HG02610 (cell line): ENCODE data around the gene HACL1.
"Not testable (repeated sequence)": the region's sequence is repeated elsewhere in the genome, so short reads cannot be mapped to it uniquely, and the experiment has no call there.

ENCODE experiments used
- ATAC-seq: cut with Tn5 transposase; IDR thresholded peaks from one replicate; pipeline ENCODE4 v1.9.1; 2021; ENCODE audit warnings: mild to moderate bottlenecking, moderate library complexity; ENCODE audit not compliant: unreplicated experiment

The HACL1 gene

DNA sequence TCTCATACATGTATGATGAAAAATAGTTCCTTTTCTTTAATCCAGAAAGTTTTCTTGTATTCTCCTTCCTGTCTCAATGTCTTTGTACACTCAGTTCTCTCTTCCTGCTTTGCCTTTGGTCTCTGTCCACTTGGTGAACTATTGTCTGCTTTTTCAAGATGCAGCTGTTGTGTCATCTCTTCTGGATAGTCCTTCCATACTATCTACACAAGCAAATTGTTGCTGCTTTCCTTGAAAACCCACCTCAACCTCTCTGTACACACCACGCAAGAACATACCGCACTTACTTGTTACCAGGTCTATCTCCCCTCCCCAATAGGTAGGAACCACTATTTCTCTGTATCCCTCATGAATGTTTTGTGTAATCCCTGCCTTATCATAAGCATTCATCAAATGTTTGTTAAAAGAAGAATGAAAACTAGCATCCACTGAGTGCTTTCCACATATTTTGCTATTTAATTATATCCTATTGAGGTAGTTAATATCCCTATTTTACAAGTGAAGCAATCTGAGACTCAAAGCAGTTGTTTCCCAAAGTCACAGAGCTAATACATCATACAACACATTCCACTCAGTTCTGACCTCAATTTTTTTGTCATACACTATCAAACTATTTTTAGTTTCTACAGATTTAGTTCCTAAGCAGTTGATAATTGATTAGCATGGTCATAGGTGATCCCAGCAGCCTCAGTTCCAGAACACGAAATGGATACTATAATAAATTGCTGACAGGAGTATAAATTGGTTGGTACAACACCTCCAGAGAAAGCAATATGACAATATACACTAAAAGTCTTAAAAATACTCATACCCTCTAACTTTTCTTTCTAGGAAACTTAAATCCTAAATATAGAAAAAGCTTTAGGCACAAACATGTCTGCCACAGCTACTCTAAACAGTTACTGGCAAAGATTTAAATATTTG is 19.6 kb downstream of the HACL1 start:
- ATAC-seq: no peak

DNA sequence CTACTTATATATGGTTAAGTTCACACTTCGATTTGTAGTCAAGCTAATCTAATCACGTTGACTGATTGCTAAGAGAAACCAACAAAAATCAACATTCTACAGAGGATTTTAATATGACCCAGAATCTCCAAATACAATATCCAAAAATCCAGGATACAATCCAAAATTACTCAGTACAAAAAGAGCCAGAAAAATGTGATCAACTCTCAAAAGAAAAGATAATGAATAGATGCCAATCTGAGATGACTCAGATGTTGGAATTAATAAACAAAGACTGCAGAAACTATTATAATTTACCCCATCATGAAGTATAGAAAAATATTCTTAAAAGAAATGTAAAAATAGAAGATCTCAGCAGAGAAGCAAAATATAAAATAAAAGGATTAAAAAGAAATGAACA is 22.3 kb downstream of the HACL1 start:
- no peak for ATAC-seq

DNA sequence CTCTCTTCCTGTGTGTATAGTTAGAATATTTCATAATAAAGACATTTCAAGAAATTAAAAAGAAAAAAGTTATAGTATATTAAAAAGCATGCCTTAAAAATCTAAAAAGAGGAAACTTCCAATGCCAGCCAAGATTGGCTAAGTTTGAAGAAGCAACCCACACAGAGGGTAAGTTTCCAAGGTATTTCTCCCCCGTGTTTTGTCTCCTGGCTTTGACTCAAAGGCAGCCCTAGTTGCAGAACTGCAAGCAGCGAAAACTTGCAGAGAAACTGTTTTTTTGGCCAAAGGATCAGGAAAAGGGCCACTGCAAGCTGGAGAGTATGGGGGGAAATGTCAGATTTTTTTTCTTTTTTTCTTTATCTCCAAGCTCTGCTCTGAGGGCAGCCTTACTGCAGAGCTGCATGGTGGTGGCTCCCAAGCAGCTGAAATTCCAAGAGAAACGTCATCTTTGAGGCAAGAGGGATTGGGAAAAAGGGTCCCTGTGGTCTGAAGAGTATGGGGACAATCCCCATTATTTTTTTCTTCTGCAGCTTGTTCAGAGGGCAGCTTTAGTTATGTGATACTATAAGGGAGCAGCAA is 23.0 kb downstream of the HACL1 start:
- ATAC-seq: no peak

DNA sequence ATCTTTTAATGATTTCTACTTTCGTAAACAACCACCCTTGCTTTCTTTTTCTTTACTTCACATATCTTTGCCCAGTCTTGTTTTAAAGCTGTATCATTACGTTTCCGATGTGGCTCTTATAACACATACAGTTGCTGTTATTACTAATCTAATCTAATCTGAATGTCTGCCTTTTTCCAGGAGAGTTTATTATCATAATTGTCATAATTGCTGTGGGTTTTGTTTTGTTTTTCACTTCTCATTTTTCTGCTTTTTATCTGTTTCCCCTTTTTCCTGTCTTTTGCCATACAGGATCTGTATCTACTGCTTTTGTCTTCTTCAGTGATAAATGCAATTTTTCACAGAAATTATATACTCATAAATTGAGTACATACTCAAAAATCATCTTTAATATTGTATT is 24.9 kb downstream of the HACL1 start:
- no peak for ATAC-seq

DNA sequence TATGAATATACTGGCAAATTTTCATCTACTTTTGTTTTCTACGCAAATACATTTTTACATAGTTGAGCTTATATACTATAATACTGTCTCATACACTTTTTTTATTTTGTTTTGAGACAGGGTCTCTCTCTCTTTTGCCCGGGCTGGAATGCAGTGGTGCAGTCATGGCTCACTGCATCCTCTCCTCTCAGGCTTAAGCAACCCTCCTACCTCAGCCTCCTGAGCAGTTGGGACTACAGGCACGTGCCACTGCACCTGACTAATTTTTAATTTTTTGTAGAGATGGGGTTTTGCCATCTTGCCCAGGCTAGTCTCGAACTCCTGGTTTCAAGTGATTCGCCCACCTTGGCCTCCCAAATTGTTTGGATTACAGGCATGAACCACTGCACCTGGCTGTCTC is 25.9 kb downstream of the HACL1 start:
- no peak for ATAC-seq

DNA sequence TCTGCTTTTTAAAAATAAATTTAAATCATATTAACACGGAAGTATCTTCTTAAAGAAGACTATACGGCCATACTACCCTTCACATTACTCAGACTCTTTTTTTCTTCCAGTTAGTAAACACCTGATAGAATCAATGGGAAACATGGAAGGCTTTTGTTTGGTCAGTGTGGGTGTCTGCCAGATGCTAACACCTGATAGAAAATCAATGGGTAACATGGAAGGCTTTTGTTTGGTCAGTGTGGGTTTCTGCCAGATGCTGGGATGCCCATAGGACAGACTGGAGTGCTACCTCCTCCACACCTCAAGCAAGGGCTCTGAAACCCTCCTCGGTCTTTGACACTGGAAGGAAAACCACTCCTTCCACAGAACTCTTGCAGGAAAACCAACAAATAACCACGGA is 29.2 kb downstream of the HACL1 start:
- no peak for ATAC-seq

DNA sequence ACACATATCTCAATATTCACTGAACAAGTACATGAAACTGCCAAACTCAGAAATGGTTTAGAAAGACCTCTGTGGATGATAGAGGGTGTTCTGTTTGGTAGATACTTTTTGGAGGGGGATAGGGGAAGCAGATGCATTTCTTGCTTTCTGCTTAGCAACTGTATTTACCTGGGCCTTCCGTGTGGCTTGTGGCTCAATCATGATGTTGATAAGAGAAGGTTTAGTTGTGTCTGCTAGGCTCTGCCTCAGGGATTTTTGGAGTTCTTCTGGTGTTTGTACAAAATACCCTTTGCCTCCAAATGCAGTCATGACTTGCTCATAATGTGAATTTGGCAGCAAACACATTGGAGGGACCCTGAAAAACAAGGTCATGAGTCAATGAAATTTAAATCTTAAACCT is 38.2 kb downstream of the HACL1 start:
- ATAC-seq: no peak

DNA sequence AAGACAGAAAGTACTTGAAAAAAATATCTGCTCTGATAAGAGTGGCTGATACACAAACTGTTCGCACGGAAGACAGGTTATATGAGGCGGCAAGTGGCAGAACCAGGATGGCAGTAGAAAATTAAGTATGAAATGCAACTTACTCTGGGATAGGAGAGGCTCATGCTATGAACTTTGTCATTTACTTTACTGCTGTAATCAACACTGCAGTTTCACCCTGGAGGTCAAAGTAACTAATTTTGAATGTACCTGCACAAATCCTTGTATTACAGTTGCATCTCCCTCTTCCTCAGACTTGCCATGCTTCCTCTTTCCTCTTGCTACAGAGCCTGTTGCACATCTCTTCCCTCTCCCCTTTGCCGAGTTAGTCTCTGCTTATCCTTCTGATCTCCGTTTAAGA is 38.8 kb downstream of the HACL1 start:
- no peak for ATAC-seq

DNA sequence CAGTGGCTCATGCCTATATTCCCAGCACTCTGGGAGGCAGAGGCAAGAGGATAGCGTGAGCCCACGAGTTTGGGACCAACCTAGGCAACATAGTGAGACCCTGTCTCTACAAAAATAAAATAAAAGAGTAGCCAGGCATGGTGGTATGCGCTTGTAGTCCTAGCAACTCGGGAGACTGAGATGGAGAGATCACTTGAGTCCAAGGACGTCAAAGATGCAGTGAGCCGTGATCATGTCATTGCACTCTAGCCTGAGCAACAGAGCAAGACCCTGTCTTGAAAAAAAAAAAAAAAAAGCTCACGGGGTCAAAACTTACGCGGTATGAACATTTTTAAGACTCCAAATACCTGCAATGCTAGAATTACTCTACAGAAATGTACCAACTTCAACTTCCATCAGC is 42.8 kb downstream of the HACL1 start:
- no peak for ATAC-seq

DNA sequence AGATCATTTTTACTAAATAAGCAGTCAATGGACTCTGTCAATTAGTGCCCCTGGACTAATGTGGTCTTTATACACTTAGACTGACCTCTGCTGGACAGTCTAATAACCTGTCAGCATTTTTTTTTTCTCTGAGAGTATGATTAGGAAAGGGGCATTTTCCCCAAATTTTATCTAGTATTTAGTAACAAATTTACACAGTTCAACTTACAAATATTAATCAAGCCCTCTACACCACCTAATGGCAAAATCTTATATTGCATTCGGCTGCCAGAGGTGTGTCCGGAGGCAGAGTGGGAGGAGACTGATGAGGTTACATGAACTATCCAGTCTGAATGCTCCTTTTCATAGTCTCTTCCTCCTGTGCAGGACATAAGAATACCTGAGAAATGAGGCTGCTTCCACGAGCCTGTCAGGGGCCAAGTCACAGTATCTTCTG is 43.8 kb downstream of the HACL1 start:
- peak; percentile 63 for ATAC-seq

DNA sequence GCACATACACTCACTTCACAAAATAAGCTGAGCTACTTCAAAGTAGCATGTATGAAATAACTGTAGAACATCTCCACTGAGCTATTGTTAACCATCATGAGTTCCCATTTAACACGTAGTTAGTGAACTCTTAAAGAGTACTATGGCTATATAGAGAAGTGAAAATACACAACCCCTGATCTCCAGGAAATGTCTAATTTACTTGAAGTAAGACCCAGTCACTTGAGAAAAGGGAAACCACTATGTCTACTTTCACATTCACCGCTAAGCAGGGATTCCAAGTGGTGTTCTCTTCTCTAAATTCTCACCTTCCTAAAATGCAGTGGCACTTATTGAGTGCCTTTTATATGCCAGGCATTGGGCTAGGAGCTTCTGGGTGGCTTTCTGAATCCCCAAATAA is 44.9 kb downstream of the HACL1 start:
- ATAC-seq: peak; percentile 88

DNA sequence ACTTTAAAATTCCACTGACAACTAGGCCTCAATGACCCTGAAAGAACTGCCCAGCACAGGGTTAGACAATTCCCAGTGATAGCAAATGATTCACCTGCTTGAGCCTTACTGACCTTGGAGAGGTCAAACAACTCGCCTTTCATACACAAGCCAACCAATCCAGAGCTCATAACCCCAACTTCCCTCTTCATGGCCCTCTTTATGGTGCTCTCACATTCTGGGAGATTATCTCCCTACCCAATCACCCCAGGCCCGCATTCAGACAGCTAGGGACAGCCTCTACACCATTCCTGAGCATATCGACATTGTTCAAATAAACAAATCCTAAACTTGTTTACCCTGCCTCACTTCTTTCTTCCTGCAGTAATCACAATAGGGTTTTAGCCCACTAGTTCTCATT is 47.6 kb downstream of the HACL1 start:
- ATAC-seq: no peak

DNA sequence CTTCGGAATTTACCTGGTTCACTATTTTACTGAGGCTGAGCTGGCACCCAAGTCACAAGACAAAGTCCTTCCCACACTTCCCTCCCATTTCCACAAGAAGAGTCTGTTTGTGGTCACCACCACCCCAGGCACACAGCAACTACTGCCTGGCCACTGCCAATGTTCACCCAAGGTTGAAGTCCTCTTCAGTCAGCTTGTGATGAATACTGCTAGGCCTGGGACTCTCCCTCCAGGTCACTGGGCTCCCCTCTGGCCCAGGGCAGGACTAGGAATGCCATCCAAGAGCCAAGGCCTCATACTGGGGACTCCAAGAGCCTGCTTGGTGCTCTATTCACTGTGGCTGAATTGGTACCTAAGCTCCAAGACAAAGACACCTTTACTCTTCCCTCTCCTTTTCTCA is 49.5 kb downstream of the HACL1 start:
- no peak for ATAC-seq

DNA sequence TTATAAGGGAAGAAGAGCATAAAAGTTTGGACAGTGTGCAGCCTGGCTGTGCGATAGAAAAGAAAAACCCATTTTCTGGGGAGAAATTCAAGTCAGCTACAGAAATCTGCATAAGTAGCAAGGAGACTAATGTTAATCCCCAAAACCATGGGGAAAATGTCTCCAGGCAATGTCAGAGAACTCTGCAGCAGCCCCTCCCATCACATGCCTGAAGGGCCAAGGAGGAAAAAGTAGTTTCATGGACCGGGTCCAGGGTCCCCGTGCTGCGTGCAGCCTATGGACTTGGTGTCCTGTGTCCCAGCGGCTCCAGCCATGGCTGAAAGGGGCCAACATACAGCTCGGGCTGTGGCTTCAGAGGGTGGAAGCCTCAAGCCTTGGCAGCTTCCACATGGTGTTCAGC is 51.5 kb downstream of the HACL1 start:
- ATAC-seq: no peak

DNA sequence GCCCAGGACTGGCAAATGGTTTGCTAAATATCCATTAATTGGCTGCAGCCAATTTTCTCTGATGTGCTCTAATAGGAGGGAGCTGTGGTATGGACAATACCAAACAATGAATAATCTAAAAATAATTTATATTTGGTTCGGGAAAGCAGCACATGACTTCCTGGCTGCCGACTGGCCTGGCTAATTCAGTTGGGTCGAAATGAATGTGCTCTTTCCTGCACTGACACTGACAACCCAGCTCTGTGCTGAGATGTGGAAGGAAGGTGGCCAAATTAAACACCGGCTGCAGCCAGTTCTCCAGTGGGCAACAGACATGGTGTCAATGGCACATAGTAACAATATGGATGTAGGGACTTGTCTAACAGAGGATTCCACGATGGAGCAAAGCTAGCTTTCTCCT is 58.8 kb downstream of the HACL1 start:
- ATAC-seq: no peak

DNA sequence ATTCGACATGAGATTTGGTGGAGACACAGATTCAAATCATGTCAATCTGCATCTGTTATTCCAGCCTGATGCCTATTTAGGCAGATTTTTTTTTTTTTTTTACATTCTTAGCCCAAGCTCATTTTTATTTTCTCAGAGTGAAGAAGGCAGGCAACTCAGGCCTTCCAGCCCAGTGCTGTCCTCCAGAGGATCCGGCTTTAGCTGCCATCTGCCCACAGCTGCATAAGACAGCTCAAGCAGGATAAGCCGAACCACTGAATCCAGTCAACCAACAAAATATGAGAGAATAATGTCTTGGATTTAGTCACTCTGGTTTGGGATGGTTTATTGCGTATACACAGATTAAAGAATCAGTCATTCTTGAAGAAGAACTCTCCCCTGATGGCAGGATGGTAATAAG is 60.0 kb downstream of the HACL1 start:
- ATAC-seq: no peak

DNA sequence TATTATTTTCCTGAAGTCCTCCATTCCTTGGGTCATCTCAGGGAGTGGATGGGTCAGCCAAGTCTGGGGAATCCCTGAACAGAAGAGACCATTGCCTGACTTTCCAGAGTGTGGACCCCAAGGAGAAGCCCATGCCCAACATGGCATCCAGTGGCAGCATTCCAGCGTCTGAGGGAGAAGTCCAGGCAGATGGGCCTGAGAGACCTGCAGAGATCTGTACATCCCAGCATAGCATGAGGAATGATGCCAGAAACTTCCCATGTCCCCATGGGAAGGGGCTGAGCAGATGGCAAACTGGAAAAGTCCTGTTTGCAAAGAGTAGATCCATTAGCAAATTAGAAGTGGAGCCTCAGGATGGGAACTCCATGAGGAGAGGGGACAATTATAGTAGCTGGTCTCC is 62.3 kb downstream of the HACL1 start:
- ATAC-seq: no peak

DNA sequence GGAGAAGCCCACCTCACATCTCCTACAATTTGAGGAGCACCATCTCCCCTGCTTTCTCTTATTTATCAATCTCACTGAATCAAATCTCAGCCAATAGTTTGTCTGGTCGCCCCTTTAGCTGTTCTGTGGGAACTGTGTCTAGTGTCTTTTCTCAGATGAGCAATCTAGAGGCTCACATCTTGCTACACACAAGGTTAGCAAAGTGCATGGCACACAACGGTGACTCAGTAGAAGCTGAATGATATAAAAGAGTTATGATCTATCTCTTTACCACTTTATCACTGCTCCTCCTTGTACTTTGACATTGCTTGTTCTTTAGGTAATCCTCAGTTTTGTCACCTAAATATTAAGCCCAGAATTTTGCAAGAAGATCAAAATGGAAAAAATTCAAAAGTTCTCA is 63.0 kb downstream of the HACL1 start:
- ATAC-seq: no peak

DNA sequence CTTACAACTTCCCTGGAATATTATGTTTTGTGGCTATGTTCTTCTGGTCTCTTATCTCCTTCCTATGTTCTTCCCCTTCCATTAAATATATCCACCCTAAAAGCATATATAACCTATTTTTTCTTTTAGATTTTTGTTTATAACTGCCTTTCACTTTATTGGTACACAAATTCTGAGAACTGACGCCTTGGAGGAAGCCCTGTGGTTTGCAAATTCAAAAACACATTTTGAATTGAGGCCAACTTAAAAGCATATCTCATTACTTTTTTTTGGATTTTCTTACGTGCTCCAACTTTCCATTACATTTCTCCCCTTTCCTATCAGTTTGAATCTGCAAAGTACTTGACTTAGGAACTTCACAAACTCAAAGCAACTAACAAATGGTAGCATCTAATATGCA is 64.5 kb downstream of the HACL1 start:
- no peak for ATAC-seq

DNA sequence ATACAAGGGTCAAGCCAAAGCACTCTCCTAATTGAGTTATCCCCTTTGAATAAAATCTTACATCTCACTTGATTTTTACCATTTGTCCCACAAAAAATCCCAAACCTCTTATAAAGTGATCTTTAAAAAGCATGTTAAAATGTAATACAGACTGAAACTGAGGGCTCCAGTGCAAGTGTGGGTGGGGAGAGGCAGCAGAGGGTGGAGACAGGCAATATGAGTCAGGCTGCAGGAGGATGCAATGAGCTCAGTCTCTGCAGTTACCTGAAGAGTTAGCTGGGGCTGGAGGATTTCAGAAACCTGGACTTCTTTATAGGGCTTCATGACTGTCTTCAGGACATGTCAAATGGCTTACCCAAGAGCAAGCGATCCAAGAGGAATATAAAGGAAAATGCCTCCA is 65.6 kb downstream of the HACL1 start:
- peak; percentile 87 for ATAC-seq

DNA sequence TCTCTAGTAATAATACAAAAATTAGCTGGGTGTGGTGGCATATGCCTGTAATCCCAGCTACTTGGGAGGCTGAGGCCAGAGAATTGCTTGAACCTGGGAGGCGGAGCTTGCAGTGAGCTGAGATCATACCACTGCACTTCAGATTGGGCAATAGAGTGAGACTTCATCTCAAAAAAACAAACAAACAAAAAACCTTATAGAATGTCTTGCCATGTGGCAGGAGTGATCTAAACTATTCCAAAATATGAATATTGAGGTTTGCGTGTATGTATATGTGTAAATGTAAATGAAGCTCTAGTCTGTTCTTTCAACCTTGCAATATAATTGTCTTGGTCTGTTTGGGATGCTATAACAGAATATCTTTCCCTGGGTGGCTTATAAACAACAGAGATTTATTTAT is 68.8 kb downstream of the HACL1 start:
- ATAC-seq: not testable (repeated sequence)

DNA sequence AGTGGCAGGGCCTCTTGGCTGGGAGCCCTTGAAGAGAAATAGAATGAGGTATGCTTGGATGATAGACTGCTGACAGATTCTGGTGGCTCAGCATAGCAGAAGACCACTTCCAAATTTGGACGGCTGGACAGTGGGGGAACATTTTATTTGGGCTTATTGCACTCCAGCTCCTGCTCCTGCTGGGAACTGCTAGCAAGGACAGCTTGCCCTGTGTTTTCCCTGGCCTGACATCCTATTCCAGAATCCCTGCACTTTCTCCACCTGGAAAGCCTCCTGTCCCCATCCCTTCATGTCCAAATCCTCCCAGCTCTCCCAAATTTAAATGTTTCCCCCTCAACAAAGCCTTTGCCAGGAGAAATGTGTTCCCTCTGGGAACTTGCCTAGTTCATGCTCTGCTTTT is 70.0 kb downstream of the HACL1 start:
- no peak for ATAC-seq
